ENCODE results near the gene ABHD6.

DNA sequence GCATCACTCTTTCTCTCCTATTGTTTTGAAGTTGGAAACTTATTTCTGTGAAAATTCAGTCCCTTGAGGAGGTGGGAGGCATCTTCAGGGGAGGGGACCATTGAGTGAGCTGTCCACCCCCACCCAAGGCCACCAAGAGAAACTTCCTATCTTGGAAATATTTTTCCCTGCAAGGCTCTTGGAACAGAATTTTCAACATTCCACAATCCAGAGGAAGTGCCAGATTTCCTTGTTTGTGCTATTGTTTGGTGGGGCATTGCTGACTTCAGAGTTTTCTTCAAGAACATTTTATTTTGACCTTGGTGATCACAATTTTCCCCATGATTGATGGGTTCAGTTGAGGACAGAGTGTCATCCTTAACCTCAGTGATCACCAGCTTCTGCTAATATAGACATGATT lies 38.8 kb upstream of the ABHD6 start:
- no peak for TF ChIP-seq EGR1 (IDR thresholded peaks at IDR 0.05)
- no peak for TF ChIP-seq RAD21 (IDR thresholded peaks at IDR 0.05; ENCODE audit: low read depth)
